ENCODE results near the gene MRPS18B.
"Not testable (repeated sequence)": the region's sequence is repeated elsewhere in the genome, so short reads cannot be mapped to it uniquely, and the experiment has no call there.

Gene MRPS18B

GRCh38 chr6:30644769-30645168 is 27.1 kb downstream of the MRPS18B start:
- DNase-seq = no peak

- no peak for DNase-seq
Observed at GRCh38 chr6:30645989-30646388, 28.3 kb downstream of the MRPS18B start.

GRCh38 chr6:30646450-30647241 is 29.0 kb downstream of the MRPS18B start, which contains the start of gene C6orf136:
C6orf136 (plus strand) TSS chr6:30647133; CDS start chr6:30647232, 99 bp downstream.
- DNase-seq = peak; percentile 89

- peak; percentile 65 for DNase-seq
Observed at GRCh38 chr6:30647242-30648116, 29.8 kb downstream of the MRPS18B start.

- DNase-seq = no peak
Observed at GRCh38 chr6:30651143-30651542, 33.5 kb downstream of the MRPS18B start.

GRCh38 chr6:30654798-30655742 is 37.4 kb downstream of the MRPS18B start:
- DNase-seq = no peak

GRCh38 chr6:30655743-30656094 is 38.1 kb downstream of the MRPS18B start:
- no peak for DNase-seq

- no peak for DNase-seq
Observed at GRCh38 chr6:30656513-30656912, 38.9 kb downstream of the MRPS18B start.

GRCh38 chr6:30657454-30657853 is 39.8 kb downstream of the MRPS18B start:
- no peak for DNase-seq

GRCh38 chr6:30657922-30658321 is 40.3 kb downstream of the MRPS18B start:
- not testable (repeated sequence) for DNase-seq

GRCh38 chr6:30664994-30665767 is 47.5 kb downstream of the MRPS18B start:
- DNase-seq = no peak

- DNase-seq = not testable (repeated sequence)
Observed at GRCh38 chr6:30666300-30666699, 48.7 kb downstream of the MRPS18B start.

GRCh38 chr6:30670760-30671527 is 53.3 kb downstream of the MRPS18B start:
- no peak for DNase-seq

GRCh38 chr6:30672445-30673253 is 55.0 kb downstream of the MRPS18B start, which contains the start of gene DHX16:
DHX16 (minus strand) TSS chr6:30673006; CDS start chr6:30672841, 165 bp downstream.
- peak; percentile 99 for DNase-seq
